GM12872 (cell line): Measurements from ENCODE around the gene ADAMTS2.

Source experiments
- CTCF ChIP-seq: IDR thresholded peaks from 3 replicates; pipeline ENCODE4 v1.5.1; 2011; ENCODE audit warnings: low read depth, mild to moderate bottlenecking, low read length, moderate library complexity; ENCODE audit not compliant: insufficient read depth

ADAMTS2 gene

DNA sequence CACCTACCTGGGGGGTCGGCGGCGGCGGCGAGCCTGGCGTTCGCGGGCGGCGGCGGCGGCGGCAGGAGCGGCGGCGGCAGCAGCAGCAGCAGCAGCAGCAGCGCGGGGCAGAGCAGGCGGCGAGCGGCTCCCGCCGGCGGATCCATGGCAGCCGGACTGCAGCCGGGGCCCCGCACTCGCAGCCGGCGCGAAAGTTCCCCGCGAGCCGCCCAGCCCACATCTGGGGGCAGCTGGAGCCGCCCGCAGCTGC is 153 bp downstream of the ADAMTS2 start:
- no peak for TF ChIP-seq CTCF

- TF ChIP-seq CTCF = no peak
Measured at GRCh38 chr5:179344431-179345182, 654 bp downstream of the ADAMTS2 start.

- TF ChIP-seq CTCF = no peak
Measured at GRCh38 chr5:179343719-179344430, 1.4 kb downstream of the ADAMTS2 start.

GRCh38 chr5:179343021-179343718 is 2.1 kb downstream of the ADAMTS2 start:
- TF ChIP-seq CTCF = no peak

GRCh38 chr5:179342577-179342976 is 2.7 kb downstream of the ADAMTS2 start:
- TF ChIP-seq CTCF = no peak

DNA sequence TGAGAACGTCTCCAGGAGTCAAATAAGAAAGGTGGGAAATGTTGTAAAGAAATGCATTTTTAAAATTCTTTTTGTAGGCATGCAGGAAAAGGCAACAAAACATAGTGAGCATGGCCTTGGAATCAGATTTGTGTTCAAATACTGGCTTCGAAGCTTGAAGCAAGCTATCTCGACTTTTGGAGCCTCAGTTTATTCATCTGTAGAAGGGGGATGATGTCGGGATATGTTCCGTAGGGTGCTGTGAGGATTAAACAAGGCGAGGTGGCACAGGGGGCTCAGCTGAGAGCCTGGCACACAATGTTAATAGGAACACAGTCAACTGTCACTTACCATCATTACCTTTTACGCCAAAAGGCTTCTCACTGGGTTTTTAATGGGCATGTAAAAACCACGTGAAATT is 4.8 kb downstream of the ADAMTS2 start:
- no peak for TF ChIP-seq CTCF

DNA sequence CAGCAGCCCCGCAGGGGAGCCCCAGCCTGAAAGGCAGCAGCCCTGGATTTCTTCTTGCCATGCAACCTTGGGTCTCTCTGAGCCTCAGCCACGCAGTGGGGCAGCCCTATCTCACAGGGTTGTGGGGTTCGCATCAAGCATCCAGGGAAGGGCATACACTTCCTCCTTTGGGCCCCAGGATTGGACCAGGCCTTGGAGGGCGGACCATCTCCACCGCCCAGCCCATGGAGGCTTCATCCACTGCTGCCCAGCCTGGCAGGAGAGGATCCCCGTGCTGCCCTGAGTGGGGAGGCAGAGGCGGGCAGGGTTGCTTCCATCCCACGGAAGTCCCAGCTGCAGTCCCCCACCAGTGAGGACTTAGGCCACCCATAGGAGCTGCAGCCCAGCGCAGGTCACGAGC is 5.3 kb downstream of the ADAMTS2 start:
- TF ChIP-seq CTCF = no peak
